GM12878 (cell line): ENCODE data around the gene ASIC4. TPM values are rescaled to one million over a fixed set of nuclear protein-coding genes. Genes with fewer than 3 reads are reported as not detected.

Source experiments
- ATAC-seq: fragments of 200-7000 bp; cut with Tn5 transposase; 3 replicates; pipeline ENCODE4 v1.9.1; 2020; ENCODE audit warnings: mild to moderate bottlenecking, moderate library complexity
- BruUV-seq: library from RNA; stranded (reverse); fragments of 400-500 nt; replicated peaks from 2 replicates; lab custom pipeline; 2021; lab: Mats Ljungman, UMichigan
- CTCF ChIA-PET: fragments of 300-600 bp; sonication (Branson Sonifier 250); formaldehyde crosslinking; extraction: SDS; loops from one replicate; lab custom pipeline; 2021; ENCODE audit warnings: inconsistent platforms; lab: Yijun Ruan, JAX
- POLR2A ChIA-PET: fragments of 350-600 bp; formaldehyde crosslinking; extraction: SDS; loops from one replicate; lab custom pipeline; 2021; ENCODE audit warnings: inconsistent platforms; lab: Charles Lee
- RAD21 ChIA-PET: fragments of 300-600 bp; sonication (Branson Sonifier 250); formaldehyde crosslinking; loops from one replicate; lab custom pipeline; 2023; ENCODE audit warnings: antibody characterized with exemption; ENCODE audit not compliant: unreplicated experiment; lab: Charles Lee
- SMC1A ChIA-PET: fragments of 300-600 bp; sonication (Branson Sonifier 250); formaldehyde crosslinking; loops from one replicate; lab custom pipeline; 2023; ENCODE audit not compliant: unreplicated experiment, uncharacterized antibody; lab: Charles Lee
- DNase-seq: peaks from one replicate; pipeline ENCODE4 v3.0.0-alpha.2; 2011; ENCODE audit warnings: low read depth, low spot score
- FAIRE-seq: peaks from 3 replicates; lab custom pipeline; 2011; peaks lifted over from hg19 to GRCh38; lab: Jason Lieb, UNC
- H2AFZ ChIP-seq: 2 replicates; pipeline ENCODE4 v1.6.0; 2011; ENCODE audit warnings: low read depth, low read length, control low read depth; ENCODE audit not compliant: control insufficient read depth
- H3K27ac ChIP-seq: 2 replicates; pipeline ENCODE4 v1.5.1; 2011; ENCODE audit warnings: control low read depth; ENCODE audit not compliant: control insufficient read depth, insufficient read depth
- H3K27me3 ChIP-seq, 2 experiments: replicated peaks in 1 of 2; 2 replicates each; pipeline versions ENCODE4 v1.6.0 to v1.6.1; 2011; ENCODE audit warnings: low read length in 1 of 2; ENCODE audit not compliant: control insufficient read depth in 2 of 2, insufficient read depth in 2 of 2
- H3K36me3 ChIP-seq, 2 experiments: 2 replicates each; pipeline ENCODE4 v1.5.1; 2011; ENCODE audit warnings: low read length in 1 of 2; ENCODE audit not compliant: control insufficient read depth in 2 of 2, insufficient read depth in 2 of 2
- H3K4me1 ChIP-seq: 2 replicates; pipeline ENCODE4 v1.6.1; 2011; ENCODE audit warnings: mild to moderate bottlenecking, low read length, moderate library complexity, mixed read lengths; ENCODE audit not compliant: control insufficient read depth, insufficient read depth
- H3K4me2 ChIP-seq: 2 replicates; pipeline ENCODE4 v1.6.0; 2011; ENCODE audit warnings: control low read depth; ENCODE audit not compliant: control insufficient read depth, insufficient read depth
- H3K4me3 ChIP-seq: fragments of 200-600 bp; sonication (generic); 2 replicates; pipeline ENCODE4 v1.5.1; 2016
- H3K79me2 ChIP-seq: 2 replicates; pipeline ENCODE4 v1.6.0; 2011; ENCODE audit warnings: low read length; ENCODE audit not compliant: control insufficient read depth, insufficient read depth
- H3K9ac ChIP-seq: 2 replicates; pipeline ENCODE4 v1.8.0; 2011; ENCODE audit warnings: low read length, control low read depth, mixed read lengths; ENCODE audit not compliant: control insufficient read depth, insufficient read depth
- H3K9me3 ChIP-seq: replicated peaks from 3 replicates; pipeline ENCODE4 v1.5.1; 2011; ENCODE audit warnings: mild to moderate bottlenecking, low read length; ENCODE audit not compliant: control insufficient read depth, insufficient read depth
- H4K20me1 ChIP-seq: 2 replicates; pipeline ENCODE4 v1.6.0; 2011; ENCODE audit not compliant: control insufficient read depth, insufficient read depth
- HSF1 ChIP-seq: fragments of 150-350 bp; IDR thresholded peaks from 2 replicates; pipeline ENCODE4 v1.6.1; 2014; ENCODE audit warnings: mild to moderate bottlenecking, low read depth, low read length
- MXI1 ChIP-seq: fragments of 150-350 bp; IDR thresholded peaks from 2 replicates; pipeline ENCODE4 v1.6.1; 2011; ENCODE audit warnings: low read depth, mild to moderate bottlenecking, inconsistent platforms, low read length, improper control_type of control experiment
- NKRF ChIP-seq: fragments of 450-650 bp; conservative IDR thresholded peaks from 2 replicates; pipeline ENCODE4 v1.6.1; 2017; ENCODE audit warnings: mild to moderate bottlenecking, moderate library complexity
- NRF1 ChIP-seq: conservative IDR thresholded peaks from 2 replicates; pipeline ENCODE4 v1.6.1; 2011; ENCODE audit warnings: mild to moderate bottlenecking, low read depth, low read length, improper control_type of control experiment
- SIN3A ChIP-seq: IDR thresholded peaks from 2 replicates; pipeline ENCODE4 v1.6.1; 2012; ENCODE audit warnings: low read depth, low read length, improper control_type of control experiment
- TAF1 ChIP-seq: IDR thresholded peaks from 2 replicates; pipeline ENCODE4 v1.6.1; 2011; ENCODE audit warnings: mild to moderate bottlenecking, low read depth, low read length, borderline replicate concordance
- YBX1 ChIP-seq: fragments of 450-650 bp; IDR thresholded peaks from 2 replicates; pipeline ENCODE4 v1.6.1; 2016; ENCODE audit warnings: antibody characterized with exemption
- WGBS: methylation state at CpG from one replicate; pipeline ENCODE4 v1.1.6; 2016; ENCODE audit warnings: low lambda C conversion rate; ENCODE audit not compliant: insufficient replicate concordance, insufficient coverage; ENCODE audit errors: missing lambda C conversion rate; 5-methylcytosine and 5-hydroxymethylcytosine counted together
- in situ Hi-C: fragments of 300-500 bp; cut with MboI; formaldehyde crosslinking; loops from 9 replicates; pipeline ENCODE4 v1.14.3; 2018; ENCODE audit warnings: mixed read lengths
- intact Hi-C: fragments of 100-400 bp; cut with micrococcal nuclease; formaldehyde crosslinking; loops from one replicate; pipeline ENCODE4 v1.14.2; 2022; ENCODE audit not compliant: unreplicated experiment
- polyA plus RNA-seq, 11 experiments: library from polyadenylated mRNA; depleted of rRNA in 4 of 11; unstranded in 6 of 11; stranded (reverse) in 5 of 11; fragments of >200 nt; fragmentation: Nextera tagmentation in 4 of 11; fragmentation: Illumina TruSeq in 1 of 11; extraction: Ambion mirVana in 4 of 11; extraction: Trizol in 1 of 11; gene quantifications; 1 replicate in 1 of 11; 2 replicates in 10 of 11; pipeline versions ENCODE4 v1.2.1 to v1.2.3, GENCODE V29; 2011 to 2016; ENCODE audit warnings: inconsistent platforms in 2 of 11, missing spikeins in 2 of 11, low read depth in 1 of 11
- total RNA-seq, 4 experiments: library from RNA; depleted of rRNA in 3 of 4; stranded (reverse); fragments of >200 nt in 3 of 4; fragmentation: Illumina TruSeq in 1 of 4; extraction: Trizol in 1 of 4; gene quantifications; 2 replicates each; pipeline versions ENCODE4 v1.2.1 to v1.2.3, GENCODE V29; 2013 to 2021

Gene ASIC4
- total and polyA plus RNA-seq, 10 of the 15 experiments (the other 5 are each of a cell fraction or from before 2014, with no cell fraction given) = 0.01 TPM; not detected in 9

- Histone ChIP-seq H3K27me3 (peaks cover under 1 to 4% of the 10 kb centered on the region in 2 experiments), H3K9ac (no peak overlapping the region), H3K4me2 (no peak overlapping the region), H3K4me3 (no peak overlapping the region), H2AFZ (no peak overlapping the region), H3K27ac (no peak overlapping the region), H3K9me3 (no peaks in the 10 kb centered on the region; the same call in 2 of the 3 replicates), H3K36me3 (no peaks in the 10 kb centered on the region), H4K20me1 (no peaks in the 10 kb centered on the region), H3K4me1 (no peaks in the 10 kb centered on the region; the same call in 1 of the 2 replicates), H3K79me2 (no peaks in the 10 kb centered on the region)
- POLR2A ChIA-PET = no interaction called here
- CTCF ChIA-PET = no interaction called here
- ATAC-seq (no peak), FAIRE-seq (no peak), DNase-seq (no peak)
- intact Hi-C loops (no loop called here), in situ Hi-C loops (no loop called here)
- BruUV-seq = no TSS peak
- RAD21 ChIA-PET = no interaction called here
- SMC1A ChIA-PET = no interaction called here
- 70% methylated on average over 20 of the region's 20 CpGs for WGBS
- TF ChIP-seq YBX1 (no peak), SIN3A (no peak), HSF1 (no peak), MXI1 (no peak), TAF1 (no peak), NKRF (no peak), NRF1 (no peak)
These were observed 41.7 kb downstream of the ASIC4 start for GRCh38 chr2:219555956-219556355.
